Panc1 (cell line): ENCODE measurements around the gene CA5A.

Experiments
- POLR2AphosphoS5 ChIP-seq: IDR thresholded peaks from 2 replicates; pipeline ENCODE4 v1.6.1; 2012; ENCODE audit warnings: mild to moderate bottlenecking, low read depth, low read length, moderate library complexity
- SIN3A ChIP-seq: IDR thresholded peaks from 2 replicates; pipeline ENCODE4 v1.6.1; 2012; ENCODE audit warnings: low read depth, mild to moderate bottlenecking, low read length, moderate library complexity, borderline replicate concordance; ENCODE audit not compliant: insufficient read depth
- TCF7L2 ChIP-seq: IDR thresholded peaks from 2 replicates; pipeline ENCODE4 v1.6.1; 2011; ENCODE audit warnings: mild to moderate bottlenecking, low read depth, low read length, inconsistent platforms
- TF ChIP-seq, protein P1 (sequence below): fragments of 450-650 bp; IDR thresholded peaks from 2 replicates; pipeline ENCODE4 v1.5.1; 2017; ENCODE audit warnings: mild to moderate bottlenecking
- TF ChIP-seq, protein P2 (sequence below), 2 experiments: IDR thresholded peaks; 2 replicates each; pipeline ENCODE4 v1.6.1; 2011 to 2012; ENCODE audit warnings: low read depth in 2 of 2, control low read depth in 1 of 2, low read length in 1 of 2, mild to moderate bottlenecking in 1 of 2, moderate library complexity in 1 of 2; ENCODE audit not compliant: insufficient read depth in 1 of 2

GRCh38 chr16:87847785-87848675 is 88.3 kb downstream of the CA5A start:
- TF ChIP-seq POLR2AphosphoS5 (no peak; the same call in 1 of the 2 replicates), SIN3A (no peak), TCF7L2 (no peak)
- TF ChIP-seq, protein P1, sequence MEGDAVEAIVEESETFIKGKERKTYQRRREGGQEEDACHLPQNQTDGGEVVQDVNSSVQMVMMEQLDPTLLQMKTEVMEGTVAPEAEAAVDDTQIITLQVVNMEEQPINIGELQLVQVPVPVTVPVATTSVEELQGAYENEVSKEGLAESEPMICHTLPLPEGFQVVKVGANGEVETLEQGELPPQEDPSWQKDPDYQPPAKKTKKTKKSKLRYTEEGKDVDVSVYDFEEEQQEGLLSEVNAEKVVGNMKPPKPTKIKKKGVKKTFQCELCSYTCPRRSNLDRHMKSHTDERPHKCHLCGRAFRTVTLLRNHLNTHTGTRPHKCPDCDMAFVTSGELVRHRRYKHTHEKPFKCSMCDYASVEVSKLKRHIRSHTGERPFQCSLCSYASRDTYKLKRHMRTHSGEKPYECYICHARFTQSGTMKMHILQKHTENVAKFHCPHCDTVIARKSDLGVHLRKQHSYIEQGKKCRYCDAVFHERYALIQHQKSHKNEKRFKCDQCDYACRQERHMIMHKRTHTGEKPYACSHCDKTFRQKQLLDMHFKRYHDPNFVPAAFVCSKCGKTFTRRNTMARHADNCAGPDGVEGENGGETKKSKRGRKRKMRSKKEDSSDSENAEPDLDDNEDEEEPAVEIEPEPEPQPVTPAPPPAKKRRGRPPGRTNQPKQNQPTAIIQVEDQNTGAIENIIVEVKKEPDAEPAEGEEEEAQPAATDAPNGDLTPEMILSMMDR: no peak
- TF ChIP-seq, protein P2, sequence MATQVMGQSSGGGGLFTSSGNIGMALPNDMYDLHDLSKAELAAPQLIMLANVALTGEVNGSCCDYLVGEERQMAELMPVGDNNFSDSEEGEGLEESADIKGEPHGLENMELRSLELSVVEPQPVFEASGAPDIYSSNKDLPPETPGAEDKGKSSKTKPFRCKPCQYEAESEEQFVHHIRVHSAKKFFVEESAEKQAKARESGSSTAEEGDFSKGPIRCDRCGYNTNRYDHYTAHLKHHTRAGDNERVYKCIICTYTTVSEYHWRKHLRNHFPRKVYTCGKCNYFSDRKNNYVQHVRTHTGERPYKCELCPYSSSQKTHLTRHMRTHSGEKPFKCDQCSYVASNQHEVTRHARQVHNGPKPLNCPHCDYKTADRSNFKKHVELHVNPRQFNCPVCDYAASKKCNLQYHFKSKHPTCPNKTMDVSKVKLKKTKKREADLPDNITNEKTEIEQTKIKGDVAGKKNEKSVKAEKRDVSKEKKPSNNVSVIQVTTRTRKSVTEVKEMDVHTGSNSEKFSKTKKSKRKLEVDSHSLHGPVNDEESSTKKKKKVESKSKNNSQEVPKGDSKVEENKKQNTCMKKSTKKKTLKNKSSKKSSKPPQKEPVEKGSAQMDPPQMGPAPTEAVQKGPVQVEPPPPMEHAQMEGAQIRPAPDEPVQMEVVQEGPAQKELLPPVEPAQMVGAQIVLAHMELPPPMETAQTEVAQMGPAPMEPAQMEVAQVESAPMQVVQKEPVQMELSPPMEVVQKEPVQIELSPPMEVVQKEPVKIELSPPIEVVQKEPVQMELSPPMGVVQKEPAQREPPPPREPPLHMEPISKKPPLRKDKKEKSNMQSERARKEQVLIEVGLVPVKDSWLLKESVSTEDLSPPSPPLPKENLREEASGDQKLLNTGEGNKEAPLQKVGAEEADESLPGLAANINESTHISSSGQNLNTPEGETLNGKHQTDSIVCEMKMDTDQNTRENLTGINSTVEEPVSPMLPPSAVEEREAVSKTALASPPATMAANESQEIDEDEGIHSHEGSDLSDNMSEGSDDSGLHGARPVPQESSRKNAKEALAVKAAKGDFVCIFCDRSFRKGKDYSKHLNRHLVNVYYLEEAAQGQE (IDR thresholded peaks at IDR 0.05; ENCODE audit: insufficient read depth in 1 of 2, low read depth in 2 of 2, low read length in 1 of 2): no peak
